HEK293 (cell line): Measurements from ENCODE around the gene ZFHX3.

ENCODE experiments used
- FEZF1 ChIP-seq: fragments of 450-650 bp; formaldehyde crosslinking; IDR thresholded peaks from 2 replicates; pipeline ENCODE4 v1.5.1; 2016; ENCODE audit warnings: missing biosample characterization, missing genetic modification characterization
- GLIS1 ChIP-seq: fragments of 450-650 bp; formaldehyde crosslinking; IDR thresholded peaks from 2 replicates; pipeline ENCODE4 v1.5.1; 2016; ENCODE audit warnings: missing biosample characterization, missing genetic modification characterization
- IKZF3 ChIP-seq: fragments of 450-650 bp; IDR thresholded peaks from 2 replicates; pipeline ENCODE4 v1.5.0; 2018; ENCODE audit warnings: missing biosample characterization, mild to moderate bottlenecking, missing genetic modification characterization, moderate library complexity
- KLF8 ChIP-seq: fragments of 450-650 bp; formaldehyde crosslinking; IDR thresholded peaks from 2 replicates; pipeline ENCODE4 v1.5.1; 2016; ENCODE audit warnings: missing biosample characterization, missing genetic modification characterization
- PRDM1 ChIP-seq: fragments of 450-650 bp; formaldehyde crosslinking; IDR thresholded peaks from 2 replicates; pipeline ENCODE4; 2016; ENCODE audit warnings: missing biosample characterization, missing genetic modification characterization
- SCRT2 ChIP-seq: fragments of 450-650 bp; formaldehyde crosslinking; IDR thresholded peaks from 2 replicates; pipeline ENCODE4 v1.5.1; 2016; ENCODE audit warnings: missing biosample characterization, missing genetic modification characterization
- SP3 ChIP-seq: fragments of 450-650 bp; formaldehyde crosslinking; IDR thresholded peaks from 2 replicates; pipeline ENCODE4 v1.5.1; 2016; ENCODE audit warnings: missing biosample characterization, missing genetic modification characterization
- SP7 ChIP-seq: fragments of 450-650 bp; formaldehyde crosslinking; IDR thresholded peaks from 2 replicates; pipeline ENCODE4 v1.5.1; 2016; ENCODE audit warnings: missing biosample characterization, missing genetic modification characterization
- ZBTB10 ChIP-seq: fragments of 450-650 bp; formaldehyde crosslinking; IDR thresholded peaks from 2 replicates; pipeline ENCODE4 v1.5.1; 2016; ENCODE audit warnings: missing biosample characterization, missing genetic modification characterization
- ZBTB48 ChIP-seq: fragments of 450-650 bp; formaldehyde crosslinking; IDR thresholded peaks from 2 replicates; pipeline ENCODE4 v1.5.1; 2016; ENCODE audit warnings: missing biosample characterization, missing genetic modification characterization
- ZFP3 ChIP-seq: fragments of 450-650 bp; formaldehyde crosslinking; IDR thresholded peaks from 2 replicates; pipeline ENCODE4 v1.5.1; 2016; ENCODE audit warnings: low read depth, missing biosample characterization, missing genetic modification characterization
- ZIC2 ChIP-seq: fragments of 450-650 bp; formaldehyde crosslinking; IDR thresholded peaks from 2 replicates; pipeline ENCODE4 v1.5.1; 2016; ENCODE audit warnings: missing biosample characterization, missing genetic modification characterization
- ZNF174 ChIP-seq: fragments of 450-650 bp; formaldehyde crosslinking; IDR thresholded peaks from 2 replicates; pipeline ENCODE4 v1.5.0; 2017; ENCODE audit warnings: missing biosample characterization, mild to moderate bottlenecking, missing genetic modification characterization
- ZNF19 ChIP-seq: fragments of 450-650 bp; formaldehyde crosslinking; IDR thresholded peaks from 2 replicates; pipeline ENCODE4; 2016; ENCODE audit warnings: missing biosample characterization, missing genetic modification characterization, low read depth
- ZNF211 ChIP-seq: fragments of 450-650 bp; formaldehyde crosslinking; IDR thresholded peaks from 2 replicates; pipeline ENCODE4 v1.5.1; 2016; ENCODE audit warnings: low read depth, missing biosample characterization, missing genetic modification characterization
- ZNF423 ChIP-seq: fragments of 450-650 bp; formaldehyde crosslinking; IDR thresholded peaks from 2 replicates; pipeline ENCODE4 v1.5.1; 2016; ENCODE audit warnings: missing biosample characterization, missing genetic modification characterization
- ZNF501 ChIP-seq: fragments of 450-650 bp; formaldehyde crosslinking; IDR thresholded peaks from 2 replicates; pipeline ENCODE4 v1.5.1; 2016; ENCODE audit warnings: missing biosample characterization, missing genetic modification characterization
- ZNF530 ChIP-seq: fragments of 450-650 bp; formaldehyde crosslinking; IDR thresholded peaks from 2 replicates; pipeline ENCODE4 v1.5.1; 2016; ENCODE audit warnings: low read depth, missing biosample characterization, missing genetic modification characterization
- ZNF544 ChIP-seq: fragments of 450-650 bp; formaldehyde crosslinking; IDR thresholded peaks from 2 replicates; pipeline ENCODE4 v1.5.0; 2017; ENCODE audit warnings: missing biosample characterization, missing genetic modification characterization
- ZNF560 ChIP-seq: fragments of 450-650 bp; formaldehyde crosslinking; IDR thresholded peaks from 2 replicates; pipeline ENCODE4 v1.5.1; 2017; ENCODE audit warnings: missing biosample characterization, missing genetic modification characterization, borderline replicate concordance
- ZNF624 ChIP-seq: fragments of 450-650 bp; formaldehyde crosslinking; IDR thresholded peaks from 2 replicates; pipeline ENCODE4 v1.5.1; 2017; ENCODE audit warnings: missing biosample characterization, missing genetic modification characterization
- ZNF626 ChIP-seq: fragments of 450-650 bp; sonication (Bioruptor Pico); formaldehyde crosslinking; IDR thresholded peaks from 2 replicates; pipeline ENCODE4 v1.5.1; 2018; ENCODE audit warnings: missing biosample characterization, missing genetic modification characterization, inconsistent platforms
- ZNF677 ChIP-seq: fragments of 450-650 bp; IDR thresholded peaks from 2 replicates; pipeline ENCODE4 v1.5.0; 2018; ENCODE audit warnings: missing biosample characterization, mild to moderate bottlenecking, missing genetic modification characterization, moderate library complexity
- ZNF843 ChIP-seq: fragments of 450-650 bp; formaldehyde crosslinking; IDR thresholded peaks from 2 replicates; pipeline ENCODE4 v1.5.1; 2016; ENCODE audit warnings: missing biosample characterization, missing genetic modification characterization
- TF ChIP-seq, protein P1 (sequence below): fragments of 450-650 bp; formaldehyde crosslinking; IDR thresholded peaks from 2 replicates; pipeline ENCODE4 v1.5.1; 2016; ENCODE audit warnings: missing biosample characterization, missing genetic modification characterization
- TF ChIP-seq, protein P2 (sequence below): fragments of 450-650 bp; formaldehyde crosslinking; optimal IDR thresholded peaks from 2 replicates; pipeline ENCODE3; 2016; ENCODE audit warnings: missing biosample characterization, mild to moderate bottlenecking, missing genetic modification characterization
- TF ChIP-seq, protein P3 (sequence below): fragments of 450-650 bp; formaldehyde crosslinking; IDR thresholded peaks from 2 replicates; pipeline ENCODE4 v1.5.1; 2017; ENCODE audit warnings: missing biosample characterization, missing genetic modification characterization
- TF ChIP-seq, protein P4 (sequence below): fragments of 450-650 bp; formaldehyde crosslinking; IDR thresholded peaks from 2 replicates; pipeline ENCODE4 v1.5.1; 2017; ENCODE audit warnings: missing biosample characterization, missing genetic modification characterization
- TF ChIP-seq, protein P5 (sequence below): fragments of 450-650 bp; formaldehyde crosslinking; IDR thresholded peaks from 2 replicates; pipeline ENCODE4 v1.5.1; 2017; ENCODE audit warnings: missing biosample characterization, mild to moderate bottlenecking, missing genetic modification characterization, moderate library complexity
- TF ChIP-seq, protein P6 (sequence below): fragments of 450-650 bp; formaldehyde crosslinking; IDR thresholded peaks from 2 replicates; pipeline ENCODE4 v1.5.1; 2016; ENCODE audit warnings: missing biosample characterization, missing genetic modification characterization

The ZFHX3 gene

GRCh38 chr16:73095885-73096421 is 48.0 kb upstream of the ZFHX3 start (continued):
- TF ChIP-seq ZIC2 (tag by site-specific recombination) (peak; percentile 64), FEZF1 (tag by site-specific recombination) (peak; percentile 42), ZNF560 (tag by site-specific recombination) (no peak), ZBTB48 (tag by site-specific recombination) (peak; percentile 70), ZNF174 (tag by site-specific recombination) (no peak), ZNF843 (tag by site-specific recombination) (peak; percentile 68), ZNF626 (peak; percentile 51; the same call in 1 of the 2 replicates), PRDM1 (tag by site-specific recombination) (peak; percentile 31; the same call in 1 of the 2 replicates), IKZF3 (tag by site-specific recombination) (peak; percentile 89), SP7 (peak; percentile 65), SCRT2 (tag by site-specific recombination) (peak; percentile 65; the same call in 1 of the 2 replicates), GLIS1 (tag by site-specific recombination) (peak; percentile 69; the same call in 1 of the 2 replicates), KLF8 (tag by site-specific recombination) (peak; percentile 59), ZNF530 (tag by site-specific recombination) (no peak), ZNF211 (tag by site-specific recombination) (no peak), ZNF501 (tag by site-specific recombination) (0 out of 2 replicates have a peak, but pooled peaks have one; percentile 12), ZNF544 (tag by site-specific recombination) (0 out of 2 replicates have a peak, but pooled peaks have one; percentile 50), ZBTB10 (tag by site-specific recombination) (no peak), ZNF19 (tag by site-specific recombination) (no peak), ZFP3 (tag by site-specific recombination) (peak; percentile 61), SP3 (no peak), ZNF624 (tag by site-specific recombination) (no peak), ZNF677 (tag by site-specific recombination) (peak; percentile 26; the same call in 1 of the 2 replicates), ZNF423 (tag by site-specific recombination) (peak; percentile 96)
- TF ChIP-seq, protein P1, sequence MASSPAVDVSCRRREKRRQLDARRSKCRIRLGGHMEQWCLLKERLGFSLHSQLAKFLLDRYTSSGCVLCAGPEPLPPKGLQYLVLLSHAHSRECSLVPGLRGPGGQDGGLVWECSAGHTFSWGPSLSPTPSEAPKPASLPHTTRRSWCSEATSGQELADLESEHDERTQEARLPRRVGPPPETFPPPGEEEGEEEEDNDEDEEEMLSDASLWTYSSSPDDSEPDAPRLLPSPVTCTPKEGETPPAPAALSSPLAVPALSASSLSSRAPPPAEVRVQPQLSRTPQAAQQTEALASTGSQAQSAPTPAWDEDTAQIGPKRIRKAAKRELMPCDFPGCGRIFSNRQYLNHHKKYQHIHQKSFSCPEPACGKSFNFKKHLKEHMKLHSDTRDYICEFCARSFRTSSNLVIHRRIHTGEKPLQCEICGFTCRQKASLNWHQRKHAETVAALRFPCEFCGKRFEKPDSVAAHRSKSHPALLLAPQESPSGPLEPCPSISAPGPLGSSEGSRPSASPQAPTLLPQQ, result peak; percentile 70; the same call in 1 of the 2 replicates
- TF ChIP-seq, protein P2, sequence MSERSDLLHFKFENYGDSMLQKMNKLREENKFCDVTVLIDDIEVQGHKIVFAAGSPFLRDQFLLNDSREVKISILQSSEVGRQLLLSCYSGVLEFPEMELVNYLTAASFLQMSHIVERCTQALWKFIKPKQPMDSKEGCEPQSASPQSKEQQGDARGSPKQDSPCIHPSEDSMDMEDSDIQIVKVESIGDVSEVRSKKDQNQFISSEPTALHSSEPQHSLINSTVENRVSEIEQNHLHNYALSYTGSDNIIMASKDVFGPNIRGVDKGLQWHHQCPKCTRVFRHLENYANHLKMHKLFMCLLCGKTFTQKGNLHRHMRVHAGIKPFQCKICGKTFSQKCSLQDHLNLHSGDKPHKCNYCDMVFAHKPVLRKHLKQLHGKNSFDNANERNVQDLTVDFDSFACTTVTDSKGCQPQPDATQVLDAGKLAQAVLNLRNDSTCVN (tag by site-specific recombination), result peak; percentile 4
- TF ChIP-seq, protein P3, sequence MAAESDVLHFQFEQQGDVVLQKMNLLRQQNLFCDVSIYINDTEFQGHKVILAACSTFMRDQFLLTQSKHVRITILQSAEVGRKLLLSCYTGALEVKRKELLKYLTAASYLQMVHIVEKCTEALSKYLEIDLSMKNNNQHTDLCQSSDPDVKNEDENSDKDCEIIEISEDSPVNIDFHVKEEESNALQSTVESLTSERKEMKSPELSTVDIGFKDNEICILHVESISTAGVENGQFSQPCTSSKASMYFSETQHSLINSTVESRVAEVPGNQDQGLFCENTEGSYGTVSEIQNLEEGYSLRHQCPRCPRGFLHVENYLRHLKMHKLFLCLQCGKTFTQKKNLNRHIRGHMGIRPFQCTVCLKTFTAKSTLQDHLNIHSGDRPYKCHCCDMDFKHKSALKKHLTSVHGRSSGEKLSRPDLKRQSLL (tag by site-specific recombination), result peak; percentile 87
- TF ChIP-seq, protein P4, sequence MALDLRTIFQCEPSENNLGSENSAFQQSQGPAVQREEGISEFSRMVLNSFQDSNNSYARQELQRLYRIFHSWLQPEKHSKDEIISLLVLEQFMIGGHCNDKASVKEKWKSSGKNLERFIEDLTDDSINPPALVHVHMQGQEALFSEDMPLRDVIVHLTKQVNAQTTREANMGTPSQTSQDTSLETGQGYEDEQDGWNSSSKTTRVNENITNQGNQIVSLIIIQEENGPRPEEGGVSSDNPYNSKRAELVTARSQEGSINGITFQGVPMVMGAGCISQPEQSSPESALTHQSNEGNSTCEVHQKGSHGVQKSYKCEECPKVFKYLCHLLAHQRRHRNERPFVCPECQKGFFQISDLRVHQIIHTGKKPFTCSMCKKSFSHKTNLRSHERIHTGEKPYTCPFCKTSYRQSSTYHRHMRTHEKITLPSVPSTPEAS, result 0 out of 2 replicates have a peak, but pooled peaks have one; percentile 10
- TF ChIP-seq, protein P5, sequence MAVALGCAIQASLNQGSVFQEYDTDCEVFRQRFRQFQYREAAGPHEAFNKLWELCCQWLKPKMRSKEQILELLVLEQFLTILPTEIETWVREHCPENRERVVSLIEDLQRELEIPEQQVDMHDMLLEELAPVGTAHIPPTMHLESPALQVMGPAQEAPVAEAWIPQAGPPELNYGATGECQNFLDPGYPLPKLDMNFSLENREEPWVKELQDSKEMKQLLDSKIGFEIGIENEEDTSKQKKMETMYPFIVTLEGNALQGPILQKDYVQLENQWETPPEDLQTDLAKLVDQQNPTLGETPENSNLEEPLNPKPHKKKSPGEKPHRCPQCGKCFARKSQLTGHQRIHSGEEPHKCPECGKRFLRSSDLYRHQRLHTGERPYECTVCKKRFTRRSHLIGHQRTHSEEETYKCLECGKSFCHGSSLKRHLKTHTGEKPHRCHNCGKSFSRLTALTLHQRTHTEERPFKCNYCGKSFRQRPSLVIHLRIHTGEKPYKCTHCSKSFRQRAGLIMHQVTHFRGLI, result peak; percentile 52
- TF ChIP-seq, protein P6, sequence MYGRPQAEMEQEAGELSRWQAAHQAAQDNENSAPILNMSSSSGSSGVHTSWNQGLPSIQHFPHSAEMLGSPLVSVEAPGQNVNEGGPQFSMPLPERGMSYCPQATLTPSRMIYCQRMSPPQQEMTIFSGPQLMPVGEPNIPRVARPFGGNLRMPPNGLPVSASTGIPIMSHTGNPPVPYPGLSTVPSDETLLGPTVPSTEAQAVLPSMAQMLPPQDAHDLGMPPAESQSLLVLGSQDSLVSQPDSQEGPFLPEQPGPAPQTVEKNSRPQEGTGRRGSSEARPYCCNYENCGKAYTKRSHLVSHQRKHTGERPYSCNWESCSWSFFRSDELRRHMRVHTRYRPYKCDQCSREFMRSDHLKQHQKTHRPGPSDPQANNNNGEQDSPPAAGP (tag by site-specific recombination), result no peak
